GM13976 (cell line): ENCODE data around the gene GATA3.

ENCODE experiments used
- DNase-seq: peaks from one replicate; pipeline ENCODE4 v3.0.0; 2012; ENCODE audit warnings: low spot score
- in situ Hi-C: fragments of 300-500 bp; cut with MboI; formaldehyde crosslinking; loops from one replicate; pipeline ENCODE4 v1.12.0; 2022; ENCODE audit warnings: low sequenced_read_pairs, mixed read lengths, inconsistent platforms; ENCODE audit not compliant: unreplicated experiment
- TF ChIP-seq, protein P1 (sequence below): IDR thresholded peaks from 2 replicates; pipeline ENCODE4 v1.5.1; 2012; ENCODE audit warnings: borderline replicate concordance, mild to moderate bottlenecking; ENCODE audit not compliant: insufficient read depth; ENCODE audit errors: extremely low read depth, missing control alignments, control extremely low read depth

The GATA3 gene

DNA sequence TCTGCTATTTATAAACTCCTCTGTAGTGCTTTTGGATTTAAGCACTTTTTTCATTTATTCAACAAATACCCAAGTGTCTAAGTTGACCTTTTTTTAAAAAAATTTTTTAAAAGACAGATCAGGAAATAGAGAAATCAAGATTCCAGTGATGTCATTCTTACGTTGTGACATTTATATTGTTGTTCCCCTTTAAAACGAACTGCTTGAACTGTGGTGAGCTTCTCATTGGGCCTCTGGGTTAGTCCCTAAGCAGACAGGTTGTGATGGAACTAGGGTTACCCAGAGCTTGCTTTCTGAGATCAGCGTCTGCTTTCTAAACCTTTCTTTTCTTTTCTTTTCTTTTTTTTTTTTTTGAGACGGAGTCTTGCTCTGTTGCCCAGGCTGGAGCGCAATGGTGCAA, 22.4 kb downstream of the GATA3 start:
- TF ChIP-seq, protein P1, sequence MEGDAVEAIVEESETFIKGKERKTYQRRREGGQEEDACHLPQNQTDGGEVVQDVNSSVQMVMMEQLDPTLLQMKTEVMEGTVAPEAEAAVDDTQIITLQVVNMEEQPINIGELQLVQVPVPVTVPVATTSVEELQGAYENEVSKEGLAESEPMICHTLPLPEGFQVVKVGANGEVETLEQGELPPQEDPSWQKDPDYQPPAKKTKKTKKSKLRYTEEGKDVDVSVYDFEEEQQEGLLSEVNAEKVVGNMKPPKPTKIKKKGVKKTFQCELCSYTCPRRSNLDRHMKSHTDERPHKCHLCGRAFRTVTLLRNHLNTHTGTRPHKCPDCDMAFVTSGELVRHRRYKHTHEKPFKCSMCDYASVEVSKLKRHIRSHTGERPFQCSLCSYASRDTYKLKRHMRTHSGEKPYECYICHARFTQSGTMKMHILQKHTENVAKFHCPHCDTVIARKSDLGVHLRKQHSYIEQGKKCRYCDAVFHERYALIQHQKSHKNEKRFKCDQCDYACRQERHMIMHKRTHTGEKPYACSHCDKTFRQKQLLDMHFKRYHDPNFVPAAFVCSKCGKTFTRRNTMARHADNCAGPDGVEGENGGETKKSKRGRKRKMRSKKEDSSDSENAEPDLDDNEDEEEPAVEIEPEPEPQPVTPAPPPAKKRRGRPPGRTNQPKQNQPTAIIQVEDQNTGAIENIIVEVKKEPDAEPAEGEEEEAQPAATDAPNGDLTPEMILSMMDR = no peak
- in situ Hi-C loops = no loop called here
- DNase-seq = no peak

DNA sequence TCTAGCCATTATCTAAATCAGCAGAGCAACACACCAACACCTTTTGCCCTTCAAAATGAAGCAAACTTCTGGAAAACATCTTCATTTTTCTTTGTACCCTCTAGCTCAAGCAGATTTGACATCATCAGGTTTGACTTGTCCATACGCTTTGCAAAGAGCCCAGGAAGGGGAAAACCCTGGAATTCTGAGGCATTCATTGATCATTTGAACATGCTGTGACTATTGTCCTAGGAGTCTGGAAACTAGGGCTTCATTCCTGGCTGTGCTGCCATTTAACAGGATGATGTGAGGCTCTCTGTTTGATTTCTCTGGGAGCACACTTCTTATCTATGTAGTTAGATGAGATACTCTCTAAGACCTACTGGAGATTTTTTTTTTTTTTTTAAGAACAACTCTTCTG, 23.5 kb downstream of the GATA3 start:
- TF ChIP-seq, protein P1 = no peak
- in situ Hi-C loops = no loop called here
- DNase-seq = no peak

DNA sequence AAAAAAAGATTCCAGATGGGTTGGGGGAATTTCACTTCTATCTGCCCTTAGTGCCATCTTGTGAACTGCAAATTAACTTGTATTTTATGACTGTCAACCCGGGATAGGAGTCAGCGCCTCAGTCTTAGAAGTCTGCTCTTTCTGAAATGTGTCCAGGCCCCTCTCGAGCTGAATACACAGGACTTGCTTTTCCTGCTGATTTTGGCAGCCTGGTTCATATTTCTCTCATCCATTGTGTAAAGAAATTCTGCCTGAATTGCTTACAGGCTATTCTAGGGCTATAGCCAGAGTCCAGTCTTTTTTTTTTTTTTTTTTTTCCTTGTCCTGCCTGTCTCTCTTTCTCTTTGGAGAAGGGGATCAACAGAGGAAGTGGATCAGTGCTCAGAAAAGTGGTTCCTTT, 24.6 kb downstream of the GATA3 start:
- DNase-seq = no peak
- in situ Hi-C loops = no loop called here
- TF ChIP-seq, protein P1 = no peak

DNA sequence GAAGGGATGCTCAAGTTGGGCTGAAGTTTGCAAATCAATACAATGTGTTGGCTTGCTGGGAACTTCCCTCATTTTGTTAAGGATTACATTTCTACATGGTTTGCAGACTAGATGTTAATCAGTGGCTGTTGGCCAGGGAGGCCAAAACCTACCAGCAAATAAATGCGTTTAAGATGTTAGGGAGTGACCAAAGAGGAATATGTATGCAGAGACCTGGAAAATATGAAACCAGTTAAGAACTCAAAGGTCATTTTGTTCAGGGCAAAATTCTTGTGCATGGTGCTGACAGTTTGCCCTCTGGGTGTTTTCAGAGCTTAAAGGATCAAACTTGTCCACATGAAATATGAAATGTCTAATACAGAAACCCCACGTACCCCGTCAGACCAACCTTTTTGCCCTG, 30.3 kb downstream of the GATA3 start:
- DNase-seq = no peak
- in situ Hi-C loops = no loop called here
- TF ChIP-seq, protein P1 = no peak

DNA sequence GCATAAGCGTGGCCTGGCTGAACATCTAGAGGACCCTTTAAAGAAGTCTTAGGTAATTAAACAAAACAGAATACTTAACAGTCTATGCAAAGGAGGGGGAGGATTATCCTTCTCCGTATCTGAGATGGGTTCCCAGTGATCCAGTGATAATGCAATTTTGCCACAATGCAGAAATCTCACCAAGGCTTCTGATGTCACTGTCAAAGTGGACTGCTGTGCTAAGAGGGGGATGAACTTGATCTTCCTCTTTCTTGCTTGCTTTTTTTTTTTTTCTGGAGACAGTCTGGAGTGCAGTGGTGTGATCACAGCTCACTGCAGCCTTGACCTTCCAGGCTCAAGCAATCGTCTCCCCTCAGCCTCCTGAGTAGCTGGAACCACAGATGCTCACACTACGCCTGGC, 30.8 kb downstream of the GATA3 start:
- in situ Hi-C loops = no loop called here
- no peak for DNase-seq
- TF ChIP-seq, protein P1 = no peak

DNA sequence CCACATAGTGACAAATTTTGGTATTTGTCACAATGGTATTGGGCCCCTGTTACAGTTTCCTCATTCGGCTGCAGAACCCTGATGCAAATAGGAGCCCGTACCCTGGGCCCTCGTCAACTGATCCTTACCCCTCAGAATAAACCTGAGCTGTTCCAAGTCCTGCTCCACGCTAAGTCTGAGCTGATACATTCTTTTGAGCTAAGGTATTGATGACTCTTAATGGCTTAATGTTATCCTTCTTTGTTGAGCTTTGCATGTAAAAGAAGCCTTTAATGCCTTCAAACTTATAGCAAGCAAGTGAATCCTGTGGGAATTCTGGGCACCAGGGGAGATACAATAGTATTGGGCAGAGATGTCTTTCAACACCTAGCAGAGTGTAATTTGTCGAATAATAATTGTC, 31.8 kb downstream of the GATA3 start:
- no peak for DNase-seq
- TF ChIP-seq, protein P1 = no peak
- in situ Hi-C loops = no loop called here

DNA sequence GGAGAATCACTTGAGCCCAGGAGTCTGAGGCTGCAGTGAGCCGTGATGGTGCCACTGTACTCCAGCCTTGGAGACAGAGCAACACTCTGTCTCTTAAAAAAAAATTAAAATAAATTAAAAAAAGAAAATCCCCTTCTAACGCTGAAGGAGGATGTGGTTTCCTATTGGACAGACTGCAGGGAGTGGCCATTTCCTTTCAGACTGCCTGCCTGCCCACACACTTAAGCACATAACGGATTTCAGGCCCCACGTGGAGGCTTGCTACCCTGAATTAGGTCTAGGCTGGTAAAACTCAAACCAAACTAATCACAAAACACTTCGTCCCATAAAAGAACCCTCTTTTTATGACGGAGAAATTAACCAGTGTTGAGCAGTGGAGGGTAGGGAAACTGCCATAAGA, 34.0 kb downstream of the GATA3 start:
- TF ChIP-seq, protein P1 = no peak
- peak; percentile 63 for DNase-seq
- in situ Hi-C loops = no loop called here
